Vagina (tissue), 2 donors: Measurements from ENCODE around the gene NXT1.
"Not testable (repeated sequence)": the region's sequence is repeated elsewhere in the genome, so short reads cannot be mapped to it uniquely, and the experiment has no call there.

Experiments
- POLR2A ChIP-seq, 2 donors: fragments of 450-650 bp; IDR thresholded peaks; one replicate each; pipeline ENCODE4 v1.6.1; 2017; ENCODE audit warnings: antibody characterized with exemption in 2 of 2, mild to moderate bottlenecking in 2 of 2, moderate library complexity in 2 of 2
- POLR2AphosphoS5 ChIP-seq, 2 donors: sonication (generic); formaldehyde crosslinking; IDR thresholded peaks; one replicate each; pipeline ENCODE4 v1.9.0; 2017; ENCODE audit warnings: antibody characterized with exemption in 2 of 2, mild to moderate bottlenecking in 2 of 2, low read depth in 1 of 2; ENCODE audit not compliant: insufficient read depth in 1 of 2

GRCh38 chr20:23307393-23307792 lies 43.2 kb upstream of the NXT1 start:
- not testable (repeated sequence) for TF ChIP-seq POLR2AphosphoS5 (IDR thresholded peaks at IDR 0.05; ENCODE audit: insufficient read depth in 1 of 2, low read depth in 1 of 2); POLR2A (IDR thresholded peaks at IDR 0.05)
